ENCODE data around the gene PTEN.

PTEN gene

GRCh38 chr10:87976101-87976743 lies 112.8 kb downstream of the PTEN start:
- DNase-seq (ENCODE audit: low read depth in 3 of 3), result no peak

GRCh38 chr10:87978166-87978565 lies 114.7 kb downstream of the PTEN start:
- no peak for DNase-seq (ENCODE audit: low read depth in 3 of 3)

DNA sequence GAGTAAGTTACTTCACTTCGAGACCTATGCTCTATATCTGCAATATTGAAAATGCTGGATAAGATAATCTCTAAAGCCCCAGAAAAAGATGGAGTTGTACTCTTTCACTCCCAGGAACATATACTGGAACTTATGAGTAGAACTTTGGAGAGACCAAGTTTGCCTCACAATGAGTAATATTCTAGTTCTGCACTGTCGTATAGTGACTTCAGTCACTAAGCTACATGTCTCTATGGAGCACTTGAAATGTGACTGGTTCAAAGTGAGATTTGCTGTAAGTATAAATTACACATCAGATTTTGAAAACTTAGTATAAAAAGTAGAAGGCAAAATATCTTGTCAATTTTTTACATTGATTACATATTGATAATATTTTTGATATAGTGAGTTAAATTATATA lies 116.4 kb downstream of the PTEN start:
- no peak for DNase-seq (ENCODE audit: low read depth in 3 of 3)

GRCh38 chr10:87983716-87984115 lies 120.3 kb downstream of the PTEN start:
- DNase-seq (ENCODE audit: low read depth in 3 of 3), result no peak

DNA sequence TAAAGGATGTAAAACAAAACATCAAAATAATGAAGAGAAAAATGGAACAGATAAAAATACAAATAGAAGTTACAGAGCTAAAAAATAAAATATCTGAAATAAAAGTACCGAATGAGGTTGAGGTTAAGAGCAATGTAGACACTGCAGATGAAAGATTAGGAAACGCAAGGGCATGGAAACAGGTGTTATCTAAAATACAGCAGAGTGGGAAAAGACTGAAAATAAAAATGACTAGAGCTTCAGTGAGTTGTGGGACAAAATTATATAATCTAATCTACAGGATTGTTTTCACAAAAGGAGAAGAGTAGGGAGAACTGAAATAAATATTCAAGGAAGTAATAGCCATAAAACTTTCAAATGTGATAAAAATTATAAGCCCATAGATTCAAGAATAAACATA lies 123.8 kb downstream of the PTEN start:
- DNase-seq (ENCODE audit: low read depth in 3 of 3), result no peak

- DNase-seq (ENCODE audit: low read depth in 3 of 3), result no peak
Observed at GRCh38 chr10:87991946-87992345, 128.5 kb downstream of the PTEN start.

DNA sequence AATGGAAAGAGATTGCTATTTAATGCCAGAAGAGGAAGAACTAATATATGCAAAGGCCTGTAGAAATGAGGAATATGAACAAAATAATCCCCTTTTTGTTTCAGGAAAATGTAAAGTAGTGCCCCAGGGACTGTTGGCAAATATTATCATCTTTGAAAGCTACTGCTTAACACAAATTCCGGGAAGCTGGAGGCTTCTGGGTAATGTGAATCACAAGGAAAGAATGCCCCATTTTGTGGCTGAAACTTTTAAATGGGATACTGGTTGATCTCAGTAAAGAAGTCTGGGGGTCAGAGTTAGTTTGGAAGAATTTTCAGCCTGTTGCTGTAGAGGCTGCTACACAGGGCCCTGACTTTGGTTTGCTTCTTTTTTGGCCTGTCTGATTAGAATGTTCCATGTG lies 141.0 kb downstream of the PTEN start:
- DNase-seq (ENCODE audit: low read depth in 3 of 3), result no peak

DNA sequence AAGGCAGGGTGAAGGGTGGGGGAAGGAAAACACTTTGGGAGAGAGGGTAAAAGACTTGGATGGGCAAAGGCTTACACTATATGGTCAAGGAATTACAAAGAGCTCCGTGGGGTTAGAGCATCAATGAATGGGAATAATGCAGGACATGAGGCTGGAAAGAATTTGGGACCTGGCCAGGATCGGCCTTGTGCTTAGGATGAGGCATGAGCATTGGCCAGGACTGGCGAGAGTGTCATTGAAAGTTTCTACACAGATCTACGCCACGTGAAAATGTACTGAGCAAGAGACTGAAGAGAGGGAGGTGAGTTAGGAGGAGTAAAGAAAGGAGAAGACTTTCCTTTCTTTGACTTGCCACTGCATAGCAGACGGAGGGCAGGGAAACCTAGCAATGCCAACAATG lies 142.8 kb downstream of the PTEN start:
- DNase-seq (ENCODE audit: low read depth in 3 of 3), result no peak

- DNase-seq (ENCODE audit: low read depth in 3 of 3), result no peak
Observed at GRCh38 chr10:88008866-88009470, 145.5 kb downstream of the PTEN start.

GRCh38 chr10:88012641-88013040 lies 149.2 kb downstream of the PTEN start:
- no peak for DNase-seq (ENCODE audit: low read depth in 3 of 3)

- DNase-seq (ENCODE audit: low read depth in 3 of 3), result no peak
Observed at GRCh38 chr10:88017781-88018180, 154.4 kb downstream of the PTEN start.

DNA sequence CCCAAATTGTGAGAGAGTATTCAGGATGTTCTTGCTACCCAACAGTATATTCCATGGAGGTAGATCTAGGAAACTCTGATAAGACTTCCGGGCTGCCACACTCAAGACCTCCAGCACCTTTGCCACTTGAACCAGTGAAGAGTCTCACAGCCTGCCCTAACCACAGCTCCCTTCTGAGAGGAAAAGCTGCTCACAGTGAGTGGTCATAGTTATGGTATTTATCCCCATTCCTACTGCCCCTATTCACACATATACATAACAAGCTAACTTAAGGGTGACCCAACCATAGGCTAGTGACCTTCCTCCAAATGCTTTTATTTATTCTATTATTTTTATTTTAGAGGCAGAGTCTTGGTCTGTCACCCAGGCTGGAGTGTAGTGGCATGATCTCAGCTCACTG lies 156.3 kb downstream of the PTEN start:
- DNase-seq (ENCODE audit: low read depth in 3 of 3), result no peak
